ENCODE data around the gene CAMSAP1.

Gene CAMSAP1

DNA sequence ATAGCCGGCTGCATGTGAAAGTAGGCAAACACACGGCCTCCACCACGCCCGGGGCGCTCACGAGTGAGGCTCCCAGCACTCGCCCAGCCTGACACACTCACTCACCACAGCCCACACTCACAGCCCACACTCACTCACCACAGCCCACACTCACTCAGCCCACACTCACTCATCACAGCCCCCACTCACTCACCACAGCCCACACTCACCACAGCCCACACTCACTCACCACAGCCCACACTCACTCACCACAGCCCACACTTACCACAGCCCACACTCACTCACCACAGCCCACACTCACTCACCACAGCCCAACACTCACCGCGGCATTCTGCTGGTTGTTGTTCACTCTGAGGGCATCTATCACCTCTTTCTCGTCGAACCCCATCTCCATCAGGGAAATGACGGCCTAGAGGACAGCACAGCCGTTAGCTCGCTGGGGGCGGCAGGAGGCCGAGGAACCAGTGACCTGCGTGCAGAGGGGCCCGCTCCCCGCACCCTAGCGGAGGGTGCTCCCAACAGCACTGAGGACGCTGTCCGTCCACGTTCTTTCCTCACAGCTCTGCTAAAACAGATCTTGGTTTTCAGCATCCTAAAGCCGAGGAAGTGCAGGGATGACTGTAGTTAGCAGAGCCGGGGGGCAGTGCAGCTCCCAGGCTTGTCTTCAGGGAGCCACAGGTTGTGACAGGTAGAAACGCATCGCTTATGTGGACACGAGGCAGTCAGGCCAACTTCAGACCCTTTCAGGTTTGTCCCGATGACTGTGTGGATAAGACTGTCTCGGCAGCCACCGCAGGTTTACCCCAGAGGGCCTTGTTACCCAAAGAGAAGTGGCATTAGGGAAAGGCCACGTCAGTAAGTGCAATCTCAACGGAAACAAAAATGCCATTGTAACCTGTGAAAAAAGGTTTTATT is 32.3 kb upstream of the CAMSAP1 start:
- peak; percentile 29 for DNase-seq (ENCODE audit: low read depth)

DNA sequence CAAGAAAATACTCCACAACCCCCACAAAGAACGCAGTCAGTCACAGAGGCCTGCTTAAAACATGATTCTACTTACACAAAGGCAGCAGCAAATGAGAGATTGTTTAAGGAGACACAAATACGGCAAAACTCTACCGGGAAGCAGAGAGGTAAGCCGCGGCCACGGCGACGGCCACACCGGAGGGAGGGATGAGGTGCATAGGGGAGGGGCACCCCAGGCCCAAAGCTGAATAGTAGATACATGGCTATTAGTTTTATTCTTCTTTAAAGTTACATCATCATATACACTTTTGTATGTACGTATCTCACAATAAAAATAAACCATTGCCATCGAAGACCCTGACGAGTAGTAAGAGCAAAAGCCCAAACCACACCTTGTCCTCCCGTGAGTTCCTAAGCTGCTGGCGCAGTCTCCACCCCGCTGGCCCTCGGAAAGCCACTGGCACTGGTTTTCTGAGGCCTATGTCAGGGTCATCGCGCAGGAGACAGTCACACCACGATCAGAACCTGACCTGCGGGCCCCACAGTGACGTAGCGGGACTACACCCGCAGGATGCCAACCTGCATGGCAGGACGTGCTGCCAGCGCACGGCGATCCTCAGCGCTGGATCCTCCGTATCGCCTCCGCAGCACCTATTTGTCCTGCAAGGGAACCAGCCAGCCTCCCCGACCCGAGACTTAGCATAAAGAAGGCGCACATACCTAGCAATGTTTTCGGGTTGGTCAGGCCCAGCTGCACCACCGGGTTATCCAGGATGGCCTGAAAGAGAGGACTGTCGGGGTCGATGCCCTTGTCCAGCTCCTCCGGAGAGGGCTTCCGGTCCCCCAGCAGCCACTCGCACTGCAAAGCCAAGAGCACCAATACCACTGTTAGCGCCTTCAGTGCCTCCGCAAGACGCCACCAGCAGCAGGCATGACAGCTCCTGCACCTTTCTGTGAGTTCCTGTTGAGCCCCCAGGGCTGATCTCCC is 30.5 kb upstream of the CAMSAP1 start:
- no peak for DNase-seq (ENCODE audit: low read depth)

DNA sequence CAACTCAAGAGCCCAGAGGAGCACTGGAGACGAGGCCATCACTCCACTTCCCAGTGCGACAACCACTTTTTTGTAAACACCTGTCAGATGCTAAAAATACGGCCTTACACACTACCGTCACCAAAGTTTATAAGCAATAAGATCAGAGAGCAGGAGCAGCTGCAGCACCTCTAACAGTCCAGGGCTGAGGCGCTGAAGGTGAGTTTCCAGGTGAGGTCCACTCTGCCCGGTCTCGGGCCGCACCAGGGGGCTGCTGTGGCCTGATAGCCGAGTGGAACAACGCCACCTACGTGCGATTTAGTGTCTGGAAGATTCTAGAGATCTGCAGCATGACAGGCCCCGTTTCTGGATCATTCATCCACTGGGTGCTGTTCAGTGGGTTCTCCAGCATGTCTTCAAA is 25.8 kb upstream of the CAMSAP1 start:
- no peak for DNase-seq (ENCODE audit: low read depth)

DNA sequence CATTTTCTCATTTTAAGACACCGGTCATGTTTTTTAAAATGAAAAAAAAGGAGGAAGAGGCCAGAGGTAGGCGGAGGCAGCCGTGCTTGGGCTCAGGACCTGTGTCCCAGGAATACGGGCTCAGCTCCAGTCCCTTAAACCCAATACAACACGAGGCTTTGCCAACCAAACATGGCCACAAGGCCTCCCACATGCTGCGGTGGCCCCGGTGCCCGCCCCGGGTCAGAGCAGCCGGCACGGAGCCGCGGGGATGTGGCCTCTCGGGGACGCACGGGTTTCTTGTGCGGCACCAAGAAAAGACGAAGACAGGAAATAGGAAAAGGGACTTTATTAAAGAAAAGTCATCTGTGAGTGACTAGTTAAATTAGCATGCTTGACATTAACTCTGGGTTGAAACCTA is 25.3 kb upstream of the CAMSAP1 start:
- no peak for DNase-seq (ENCODE audit: low read depth)

DNA sequence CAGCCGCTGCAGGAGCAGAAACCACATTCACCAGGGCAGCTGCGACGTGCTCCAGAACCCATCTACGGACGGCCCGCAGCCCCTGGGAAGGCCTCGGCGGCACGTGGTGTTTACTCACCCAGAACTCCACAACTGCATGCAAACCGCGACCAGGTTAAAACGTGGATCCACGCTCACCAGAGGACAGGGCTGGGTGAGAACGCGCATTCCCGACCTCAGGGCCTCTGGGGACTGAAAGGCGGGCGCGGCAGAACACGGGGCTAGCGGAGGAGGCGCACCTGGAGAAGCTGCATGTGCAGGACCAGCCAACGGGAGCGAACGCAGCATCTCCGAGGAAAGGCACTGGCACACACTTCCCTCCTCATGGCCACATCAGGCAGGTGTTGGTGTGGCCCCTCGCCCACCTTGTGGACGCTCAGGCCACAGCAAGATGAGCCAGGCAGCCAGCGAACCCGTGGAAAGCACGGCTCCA is 24.0 kb upstream of the CAMSAP1 start:
- no peak for DNase-seq (ENCODE audit: low read depth)

DNA sequence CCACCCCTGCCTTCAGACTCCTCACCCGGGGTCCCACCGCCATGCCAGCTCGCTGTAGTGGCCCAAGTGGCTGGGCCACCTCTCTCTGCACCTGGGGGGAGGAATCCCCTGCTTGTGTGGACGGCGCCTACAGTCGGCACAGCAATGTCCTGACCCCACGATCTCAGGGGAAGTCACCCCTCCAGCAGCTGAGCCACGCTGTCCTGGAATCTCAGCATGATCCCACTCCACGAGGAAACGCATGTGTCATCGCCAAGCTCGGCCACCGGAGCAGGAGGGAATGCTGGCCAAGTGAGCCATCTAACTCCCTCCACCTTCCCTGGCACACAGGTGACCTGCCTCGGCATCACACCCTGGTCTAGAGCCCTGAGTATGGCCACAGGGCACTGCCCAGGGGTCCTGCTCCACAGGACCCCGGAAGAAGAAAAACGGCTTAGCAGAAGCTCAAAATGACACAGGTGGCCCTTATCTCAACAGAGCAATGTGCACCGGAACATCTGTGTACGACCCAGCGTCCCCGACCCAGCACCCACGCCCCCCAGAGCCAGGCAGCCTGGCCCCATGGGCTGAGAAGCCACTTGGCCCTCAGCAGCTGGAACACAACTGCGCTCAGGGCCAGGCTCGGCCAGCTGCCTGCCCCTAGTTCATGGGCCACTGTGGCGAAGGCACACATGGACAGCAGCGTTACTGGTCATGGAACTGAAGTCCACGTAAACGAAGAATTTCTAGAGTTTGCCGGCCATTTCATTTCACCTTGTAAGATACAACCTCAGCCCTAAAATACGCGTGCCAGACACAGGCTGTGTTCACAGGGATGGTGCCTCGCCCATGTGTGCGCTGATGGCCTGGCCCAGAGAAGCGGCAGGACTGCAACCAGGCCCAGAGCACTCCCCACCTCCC is 23.4 kb upstream of the CAMSAP1 start:
- no peak for DNase-seq (ENCODE audit: low read depth)

DNA sequence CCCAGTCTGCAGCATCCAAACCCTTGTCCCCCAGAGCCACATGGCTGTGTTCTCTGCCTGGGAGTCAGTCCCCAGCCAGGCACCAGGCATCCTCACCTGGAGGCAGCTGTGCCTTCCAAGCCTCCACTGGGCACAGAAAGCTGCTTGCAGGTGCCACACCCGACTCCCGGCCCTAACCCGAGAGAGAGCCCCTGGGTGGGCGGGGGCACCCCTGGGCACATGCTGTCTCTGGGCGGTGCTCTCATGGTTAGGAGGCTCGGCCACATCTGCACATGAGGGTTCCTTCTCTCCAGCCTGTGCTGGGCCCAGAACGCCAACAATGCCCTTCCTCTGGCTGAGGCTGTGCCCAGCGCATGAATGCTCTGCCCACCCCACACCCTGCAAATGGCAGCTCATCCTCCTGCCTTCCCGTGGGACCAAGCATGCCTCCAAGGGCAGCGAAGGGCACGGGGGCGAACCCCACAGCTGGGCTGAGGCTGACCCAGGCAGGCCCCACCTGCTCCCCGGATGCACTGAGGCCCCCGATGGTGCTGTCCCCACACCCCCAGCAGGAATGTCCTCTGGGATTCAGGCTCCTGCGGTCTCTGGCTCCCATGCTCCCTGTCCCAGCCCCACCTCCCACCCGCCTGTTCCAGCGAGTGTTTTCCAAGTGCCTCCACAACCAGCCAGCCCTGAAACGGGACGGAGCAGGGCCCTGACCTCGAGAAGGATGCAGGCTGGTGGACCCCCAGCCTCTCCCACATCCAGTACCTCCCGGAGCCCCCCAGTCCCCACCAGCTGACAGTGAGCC is 22.5 kb upstream of the CAMSAP1 start:
- DNase-seq (ENCODE audit: low read depth), result no peak

DNA sequence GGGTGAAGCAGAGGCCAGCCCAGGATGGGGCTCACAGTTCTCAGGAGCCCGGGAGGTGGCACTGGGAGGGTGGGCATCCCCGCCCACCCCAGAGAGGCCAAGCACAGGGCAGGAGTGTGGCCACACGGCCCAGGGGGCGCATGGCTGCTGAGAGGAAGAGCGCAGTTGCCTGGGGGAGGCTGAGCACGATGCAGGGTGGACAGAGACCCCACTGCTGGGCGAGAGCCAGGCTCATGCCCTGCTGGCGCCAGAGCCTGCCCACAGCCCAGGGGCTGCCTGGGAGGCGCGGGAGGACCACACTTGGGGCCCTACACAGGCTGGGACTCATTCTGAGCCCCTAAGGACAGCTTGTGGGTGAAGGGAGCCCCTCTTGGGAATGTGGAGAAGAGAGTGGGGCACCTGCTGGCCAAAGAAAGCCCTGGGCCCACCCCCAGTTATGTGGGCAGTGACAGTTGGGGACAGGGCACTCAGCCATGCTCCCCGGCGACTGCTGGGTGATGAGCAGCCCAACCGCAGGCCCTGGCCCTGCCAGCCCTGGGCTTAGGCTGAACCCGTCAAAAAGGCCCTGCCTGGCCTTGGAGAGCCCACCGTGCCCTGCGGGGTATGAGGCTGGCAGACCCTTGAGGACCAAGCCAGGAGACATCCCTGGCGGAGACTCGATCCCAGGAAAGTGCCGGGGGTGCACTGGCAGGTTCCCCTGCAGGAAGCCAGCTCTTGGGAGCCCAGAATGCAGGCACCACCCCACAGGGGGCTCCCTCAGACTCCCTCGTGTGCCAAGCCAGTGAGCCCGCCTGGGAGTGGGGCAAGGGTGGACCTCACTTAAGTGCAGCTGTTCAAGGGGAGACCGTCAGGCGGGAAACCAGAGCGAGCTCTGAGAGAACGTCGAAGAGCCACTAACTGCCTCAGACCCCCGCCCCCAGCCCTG is 21.6 kb upstream of the CAMSAP1 start:
- DNase-seq (ENCODE audit: low read depth), result no peak

DNA sequence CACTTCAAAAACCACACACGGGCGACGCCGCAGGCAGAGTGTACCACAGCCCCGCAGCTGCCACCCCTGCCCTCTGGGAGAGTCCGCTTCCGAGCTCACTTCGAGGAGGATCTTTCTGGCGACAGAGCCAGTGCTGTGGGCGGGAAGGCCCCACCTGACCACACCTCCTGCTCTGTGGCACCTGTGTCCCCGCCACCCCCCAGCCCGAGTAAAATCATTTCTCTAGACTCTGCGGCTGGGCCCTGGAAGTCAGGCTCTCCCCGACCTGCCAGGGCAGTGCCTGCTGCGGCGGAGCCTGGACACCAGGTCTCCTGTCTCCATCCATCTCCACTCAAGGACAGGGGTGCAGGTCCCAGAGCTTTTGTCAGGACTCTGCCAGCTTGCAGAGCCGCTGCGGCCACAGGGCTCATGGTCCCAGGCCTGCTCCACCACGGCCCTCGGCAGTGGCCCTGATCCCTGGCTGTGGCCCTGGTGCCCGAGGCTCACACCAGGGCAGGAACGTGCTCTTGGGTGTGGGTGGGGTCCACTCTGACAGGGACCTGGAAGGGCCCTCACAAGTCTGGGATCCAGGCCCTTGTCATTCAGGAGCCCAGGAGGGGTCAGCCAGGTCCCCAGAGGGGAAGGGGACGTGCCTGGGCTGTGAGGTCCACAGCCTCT is 20.9 kb upstream of the CAMSAP1 start:
- DNase-seq (ENCODE audit: low read depth), result no peak

DNA sequence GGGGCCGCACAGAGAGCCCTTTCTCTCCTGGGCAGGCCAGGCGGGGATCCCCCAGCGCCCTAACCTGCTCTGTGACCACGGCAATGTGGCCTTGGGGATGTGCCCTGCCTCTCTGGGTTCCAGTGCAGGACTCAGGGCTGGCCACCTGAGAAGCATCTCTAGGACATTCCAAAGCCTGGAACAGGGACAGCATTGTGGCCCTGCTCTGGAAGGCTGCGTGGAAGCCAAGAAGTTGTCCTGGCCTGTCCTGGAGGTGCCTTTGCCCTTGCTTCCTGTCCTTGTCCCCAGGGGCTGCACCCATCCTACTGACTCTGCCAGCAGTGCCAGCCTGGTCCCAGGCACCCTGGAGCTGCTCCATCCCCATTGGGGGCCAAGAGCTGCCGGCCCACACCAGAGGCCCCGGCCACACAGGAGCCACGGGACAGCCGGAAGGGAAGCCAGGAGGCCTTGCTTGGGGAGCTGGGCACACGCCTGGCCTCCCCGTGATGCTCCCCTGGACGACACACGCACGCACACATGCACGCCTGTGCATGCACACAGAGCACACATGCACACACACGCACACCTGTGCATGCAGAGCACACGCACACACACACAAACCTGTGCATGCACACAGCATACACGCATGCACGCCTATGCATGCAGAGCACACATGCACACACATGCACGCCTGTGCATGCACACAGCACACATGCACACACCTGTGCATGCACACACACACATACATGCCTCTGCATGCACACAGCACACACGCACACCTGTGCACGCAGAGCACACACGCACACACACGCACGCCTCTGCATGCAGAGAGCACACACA is 20.1 kb upstream of the CAMSAP1 start:
- no peak for DNase-seq (ENCODE audit: low read depth)

DNA sequence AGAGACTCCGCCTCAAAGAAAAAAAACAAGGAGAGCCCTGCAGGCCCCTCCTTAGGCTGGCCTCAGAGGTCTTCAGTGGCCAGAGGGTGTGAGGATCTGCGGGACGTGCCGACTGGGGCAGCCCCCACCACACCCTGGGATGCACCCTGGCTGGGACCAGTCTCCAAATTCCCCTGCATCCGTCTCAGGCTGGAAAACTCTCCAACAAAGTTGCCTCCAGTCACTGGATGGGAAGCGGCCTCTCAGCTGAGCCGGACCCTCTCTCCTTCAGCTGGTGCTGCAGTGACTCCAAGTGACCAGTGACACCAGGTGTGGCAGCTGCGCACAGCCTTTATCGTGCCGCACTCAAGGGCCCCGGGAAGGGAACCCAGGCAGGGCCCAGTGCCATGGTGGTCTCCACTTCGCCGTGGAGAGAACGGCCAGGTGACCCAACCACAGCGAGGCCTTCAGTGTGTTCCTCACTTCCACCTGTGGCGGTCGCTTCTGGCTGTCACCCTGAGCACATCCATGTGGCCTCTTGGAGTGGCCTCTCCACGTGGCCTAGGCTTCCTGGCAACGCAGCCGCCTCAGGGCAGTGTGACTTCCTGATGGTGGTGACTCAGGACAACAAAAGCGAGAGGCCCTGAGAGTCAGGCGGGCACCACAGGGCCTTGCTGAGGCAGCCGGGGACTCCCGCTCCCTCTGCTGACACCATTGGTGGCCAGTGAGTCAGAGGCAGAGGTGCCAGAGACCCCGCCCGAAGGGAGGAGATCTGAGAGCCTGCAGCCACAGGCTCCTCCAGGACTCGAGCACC is 19.3 kb upstream of the CAMSAP1 start:
- DNase-seq (ENCODE audit: low read depth), result no peak

DNA sequence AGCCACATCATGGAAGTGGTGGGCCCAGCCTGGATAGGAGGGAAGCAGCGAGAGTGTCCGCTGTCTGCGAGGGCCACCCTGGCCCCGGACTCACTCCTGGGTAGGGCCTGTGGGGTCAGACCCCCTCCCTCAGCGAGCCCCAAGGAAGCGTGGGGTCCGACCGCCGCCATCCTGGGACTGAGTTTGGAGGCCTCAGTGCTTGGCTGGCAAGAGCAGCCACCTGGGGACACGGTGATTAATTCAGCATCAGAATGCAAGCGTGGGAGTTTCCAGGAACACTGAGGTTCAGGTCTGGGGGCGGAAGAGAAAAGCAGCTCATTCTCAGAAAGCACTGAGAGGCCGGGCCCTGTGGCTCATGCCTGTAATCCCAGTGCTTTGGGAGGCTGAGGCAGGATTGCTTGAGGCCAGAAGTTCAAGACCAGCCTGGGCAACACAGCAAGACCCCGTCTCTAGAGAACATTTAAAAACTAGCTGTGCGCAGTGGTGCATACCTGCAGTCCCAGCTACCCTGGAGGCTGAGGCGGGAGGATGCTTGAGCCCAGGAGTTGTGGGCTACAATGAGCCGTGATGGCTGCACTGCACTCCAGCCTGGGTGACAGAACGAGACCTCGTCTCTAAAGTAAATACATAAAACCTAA is 18.3 kb upstream of the CAMSAP1 start:
- DNase-seq (ENCODE audit: low read depth), result peak; percentile 61

DNA sequence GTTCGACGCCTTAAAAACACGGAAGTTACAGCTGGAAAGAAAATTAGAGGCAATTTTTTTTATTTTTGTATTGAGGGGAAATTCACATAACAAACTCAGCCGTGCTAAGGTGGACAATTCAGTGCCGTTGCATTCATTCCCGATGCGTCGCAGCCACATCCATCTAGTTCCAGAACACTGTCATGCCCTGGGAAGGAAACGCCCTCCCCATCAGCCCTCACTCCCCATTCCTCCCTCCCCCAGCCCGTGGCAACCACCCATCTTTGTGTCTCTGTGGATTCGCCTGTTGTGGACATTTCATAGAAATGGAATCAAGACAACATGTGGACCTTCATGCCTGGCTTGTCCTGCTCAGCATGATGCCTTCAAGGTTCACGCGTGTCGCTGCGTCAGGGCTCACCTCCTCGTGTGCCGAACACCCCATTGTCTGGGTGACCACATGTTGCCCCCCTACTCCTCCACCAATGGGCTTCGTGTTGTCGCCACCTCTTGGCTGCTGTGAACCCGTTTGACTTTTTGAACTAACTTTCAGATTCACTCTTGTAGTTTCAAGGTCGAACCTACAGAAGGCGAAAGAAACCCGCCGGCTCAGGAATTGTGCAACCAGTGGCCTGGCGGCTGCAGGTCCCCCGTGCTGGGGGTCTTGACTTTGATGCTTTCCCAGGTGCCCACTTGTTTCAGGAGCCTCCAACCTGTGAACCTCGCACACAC is 17.4 kb upstream of the CAMSAP1 start:
- no peak for DNase-seq (ENCODE audit: low read depth)

DNA sequence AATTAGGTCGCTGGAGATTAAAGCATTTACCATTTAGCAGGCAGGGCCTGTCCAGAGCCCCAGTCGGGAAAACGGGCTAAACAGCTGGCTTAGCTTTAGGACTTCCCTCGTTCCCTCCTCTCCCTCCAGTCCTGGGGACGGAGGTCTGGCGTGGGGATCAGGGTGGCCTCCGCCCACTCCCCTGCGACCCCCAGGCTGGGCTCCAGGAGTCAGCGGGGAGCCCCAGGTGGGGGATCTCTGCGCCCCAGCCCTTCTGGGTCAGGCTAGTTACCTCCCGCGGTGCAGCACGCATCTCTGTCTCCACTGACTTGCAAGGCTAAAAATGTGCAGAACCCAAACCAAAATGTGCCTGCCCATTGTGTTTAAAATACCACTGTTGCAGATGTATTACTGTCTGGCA is 16.2 kb upstream of the CAMSAP1 start:
- DNase-seq (ENCODE audit: low read depth), result no peak

DNA sequence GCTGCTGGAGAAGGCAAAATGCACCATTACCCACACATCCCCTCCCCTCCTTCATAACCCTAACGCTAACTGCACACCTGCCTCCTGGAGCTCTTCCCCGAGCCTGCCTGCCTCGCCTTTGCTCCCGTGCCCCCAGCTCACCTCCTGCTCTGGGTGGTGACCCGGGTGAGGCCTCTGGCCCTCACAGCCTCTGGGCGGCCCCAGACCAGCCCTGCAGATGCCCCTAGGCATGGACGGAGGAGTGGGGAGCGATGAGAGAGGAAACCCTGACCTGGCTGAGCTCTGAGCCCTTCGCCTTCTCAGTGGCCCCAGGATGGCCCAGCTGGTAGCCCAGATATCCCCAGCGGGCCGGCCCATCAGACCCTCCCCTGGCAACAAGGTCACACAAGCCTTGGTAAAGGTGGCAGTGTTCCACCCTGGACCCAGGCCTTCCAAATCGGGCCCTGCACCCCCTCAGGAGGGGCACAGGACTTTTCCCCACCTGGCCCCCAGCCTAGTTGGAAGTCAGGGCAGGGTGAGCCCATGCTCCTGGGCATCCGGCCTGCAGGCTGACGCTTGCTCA is 14.5 kb upstream of the CAMSAP1 start:
- DNase-seq (ENCODE audit: low read depth), result no peak

DNA sequence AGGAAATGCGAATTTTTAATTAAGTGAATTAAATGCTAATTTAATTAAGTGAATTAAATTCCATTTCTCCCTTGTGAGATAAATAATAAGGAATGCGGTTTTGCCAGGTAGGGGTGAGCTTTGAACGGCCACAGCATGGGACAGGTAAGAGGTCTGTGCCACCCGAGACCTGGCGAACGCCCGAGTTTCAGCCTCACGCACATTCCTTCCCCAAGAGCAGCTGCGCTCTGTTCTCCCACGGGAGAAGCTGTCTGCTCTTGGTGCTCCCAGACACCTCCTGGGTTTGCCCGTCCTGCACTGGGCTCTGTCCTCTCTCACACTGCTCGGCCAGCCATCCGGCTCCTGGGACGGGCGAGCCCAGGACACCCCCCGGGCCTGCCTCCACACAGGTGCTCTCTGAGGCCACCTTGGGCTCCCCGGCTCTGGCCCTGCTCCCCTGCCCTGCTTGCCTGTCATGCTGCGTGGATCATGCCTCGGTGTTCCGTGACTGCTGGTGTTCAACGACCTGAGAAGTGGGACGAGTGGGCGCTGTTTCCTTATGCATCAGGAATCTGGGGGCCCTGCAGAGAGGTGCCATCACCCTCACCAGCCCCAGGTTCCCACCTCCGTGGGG is 13.7 kb upstream of the CAMSAP1 start:
- DNase-seq (ENCODE audit: low read depth), result no peak

Data from stimulated activated CD4-positive, alpha-beta T cell treated with anti-CD3 and anti-CD28 coated beads, Interleukin-2, amount 100 ng/mL, for 4 hours (primary cell).